Kidney glomerular epithelial cell (primary cell): Measurements from ENCODE around the gene HECTD4.

Experiments used
- DNase-seq: peaks from one replicate; lab custom pipeline; 2025; lab: John Stamatoyannopoulos, UW

The HECTD4 gene

GRCh38 chr12:112322441-112322840, 59.8 kb downstream of the HECTD4 start:
- no peak for DNase-seq

GRCh38 chr12:112321245-112321644, 61.0 kb downstream of the HECTD4 start:
- DNase-seq, result no peak

- DNase-seq, result no peak
Observed at GRCh38 chr12:112319395-112319794, 62.8 kb downstream of the HECTD4 start.

GRCh38 chr12:112317481-112317880, 64.8 kb downstream of the HECTD4 start:
- DNase-seq, result peak; percentile 68

GRCh38 chr12:112314981-112315380, 67.2 kb downstream of the HECTD4 start:
- peak; percentile 53 for DNase-seq

- DNase-seq, result no peak
Observed at GRCh38 chr12:112309797-112310196, 72.4 kb downstream of the HECTD4 start.

- peak; percentile 19 for DNase-seq
Observed at GRCh38 chr12:112308652-112309051, 73.6 kb downstream of the HECTD4 start.

GRCh38 chr12:112308161-112308560, 74.1 kb downstream of the HECTD4 start:
- DNase-seq, result no peak

GRCh38 chr12:112307317-112308011, 74.8 kb downstream of the HECTD4 start:
- DNase-seq, result no peak

- no peak for DNase-seq
Observed at GRCh38 chr12:112305951-112306350, 76.3 kb downstream of the HECTD4 start.

- DNase-seq, result no peak
Observed at GRCh38 chr12:112304436-112304835, 77.8 kb downstream of the HECTD4 start.

- DNase-seq, result no peak
Observed at GRCh38 chr12:112303799-112304198, 78.4 kb downstream of the HECTD4 start.

- peak; percentile 58 for DNase-seq
Observed at GRCh38 chr12:112303004-112303403, 79.2 kb downstream of the HECTD4 start.

- no peak for DNase-seq
Observed at GRCh38 chr12:112299704-112300103, 82.5 kb downstream of the HECTD4 start.

GRCh38 chr12:112297188-112297587, 85.0 kb downstream of the HECTD4 start:
- no peak for DNase-seq

GRCh38 chr12:112296183-112296582, 86.0 kb downstream of the HECTD4 start:
- DNase-seq, result no peak

GRCh38 chr12:112294793-112295192, 87.4 kb downstream of the HECTD4 start:
- DNase-seq, result no peak

- DNase-seq, result no peak
Observed at GRCh38 chr12:112288638-112289037, 93.6 kb downstream of the HECTD4 start.

- no peak for DNase-seq
Observed at GRCh38 chr12:112285600-112286401, 96.4 kb downstream of the HECTD4 start.

GRCh38 chr12:112283546-112283945, 98.7 kb downstream of the HECTD4 start:
- DNase-seq, result no peak

- DNase-seq, result no peak
Observed at GRCh38 chr12:112282920-112283319, 99.3 kb downstream of the HECTD4 start.

GRCh38 chr12:112275836-112276235, 106.4 kb downstream of the HECTD4 start:
- DNase-seq, result no peak

GRCh38 chr12:112275207-112275606, 107.0 kb downstream of the HECTD4 start:
- no peak for DNase-seq
